NCI-H2196 (cell line): ENCODE data around the gene CAMK2D.

ENCODE experiments used
- DNase-seq: peaks from one replicate; lab custom pipeline; 2025; ENCODE audit not compliant: unreplicated experiment; lab: John Stamatoyannopoulos, UW

CAMK2D gene

GRCh38 chr4:113644398-113644797, 117.1 kb downstream of the CAMK2D start:
- DNase-seq, result no peak

GRCh38 chr4:113643505-113643904, 118.0 kb downstream of the CAMK2D start:
- DNase-seq, result no peak

GRCh38 chr4:113641025-113641431, 120.5 kb downstream of the CAMK2D start:
- no peak for DNase-seq

- DNase-seq, result no peak
Measured at GRCh38 chr4:113639326-113639725, 122.2 kb downstream of the CAMK2D start.

- no peak for DNase-seq
Measured at GRCh38 chr4:113638562-113638832, 123.0 kb downstream of the CAMK2D start.

GRCh38 chr4:113637823-113638561, 123.5 kb downstream of the CAMK2D start:
- no peak for DNase-seq

- no peak for DNase-seq
Measured at GRCh38 chr4:113637363-113637762, 124.2 kb downstream of the CAMK2D start.

GRCh38 chr4:113636877-113637276, 124.7 kb downstream of the CAMK2D start:
- DNase-seq, result no peak

- no peak for DNase-seq
Measured at GRCh38 chr4:113636438-113636818, 125.1 kb downstream of the CAMK2D start.

GRCh38 chr4:113635739-113636437, 125.7 kb downstream of the CAMK2D start:
- DNase-seq, result no peak

GRCh38 chr4:113634081-113634969, 127.2 kb downstream of the CAMK2D start:
- no peak for DNase-seq

GRCh38 chr4:113633467-113633866, 128.1 kb downstream of the CAMK2D start:
- no peak for DNase-seq

GRCh38 chr4:113628711-113629110, 132.8 kb downstream of the CAMK2D start:
- no peak for DNase-seq

GRCh38 chr4:113627321-113627720, 134.2 kb downstream of the CAMK2D start:
- DNase-seq, result no peak

GRCh38 chr4:113625902-113626301, 135.6 kb downstream of the CAMK2D start:
- no peak for DNase-seq

GRCh38 chr4:113623274-113623894, 138.2 kb downstream of the CAMK2D start:
- no peak for DNase-seq

- DNase-seq, result no peak
Measured at GRCh38 chr4:113621633-113622032, 139.9 kb downstream of the CAMK2D start.

GRCh38 chr4:113620032-113620431, 141.5 kb downstream of the CAMK2D start:
- DNase-seq, result no peak

GRCh38 chr4:113619526-113619925, 142.0 kb downstream of the CAMK2D start:
- DNase-seq, result no peak

GRCh38 chr4:113618205-113618604, 143.3 kb downstream of the CAMK2D start:
- no peak for DNase-seq

GRCh38 chr4:113617195-113617594, 144.3 kb downstream of the CAMK2D start:
- DNase-seq, result no peak
